Measurements from ENCODE around the gene PLEKHG5.

- no peak for TF ChIP-seq CTCF (IDR thresholded peaks at IDR 0.05; ENCODE audit: low read depth, low read length)
- TF ChIP-seq POLR2A (IDR thresholded peaks at IDR 0.05; ENCODE audit: extremely low read depth, insufficient read length), result no peak
Observed at GRCh38 chr1:6454856-6455751, 36.4 kb downstream of the PLEKHG5 start.

Data from NB4 (cell line).